Adrenal gland (tissue), 5 donors: ENCODE data around the gene GLCCI1.

Source experiments
- CTCF ChIP-seq, 6 experiments: fragments of 450-650 bp in 4 of 6; fragments of 200-600 bp in 2 of 6; sonication (generic) in 1 of 6; IDR thresholded peaks; 1 replicate in 5 of 6; 2 replicates in 1 of 6; pipeline versions ENCODE4 v1.5.1 to v1.8.0; 2016 to 2021; ENCODE audit warnings: antibody characterized with exemption in 6 of 6, mild to moderate bottlenecking in 2 of 6, moderate library complexity in 1 of 6
- POLR2A ChIP-seq, 2 donors: fragments of 450-650 bp; IDR thresholded peaks; one replicate each; pipeline ENCODE4 v1.6.1; 2017; ENCODE audit warnings: antibody characterized with exemption in 2 of 2, mild to moderate bottlenecking in 2 of 2, moderate library complexity in 1 of 2
- donor health status: DM: no; HTN: no; CAD: no.

- TF ChIP-seq CTCF (IDR thresholded peaks at IDR 0.05) (no peak), POLR2A (IDR thresholded peaks at IDR 0.05) (no peak)
Observed at GRCh38 chr7:8018961-8019360, 50.4 kb downstream of the GLCCI1 start.
